Measurements from ENCODE around the gene FN1.

The FN1 gene

GRCh38 chr2:215332872-215333595 lies 102.8 kb downstream of the FN1 start:
- H3K4me3 ChIP-seq (replicated peaks; ENCODE audit: low read depth, low read length): no peak overlapping the region
- no peak for TF ChIP-seq CTCF (IDR thresholded peaks at IDR 0.05; ENCODE audit: low read length, missing control alignments)
- no peak for DNase-seq (ENCODE audit: low read depth)

GRCh38 chr2:215328066-215328465 lies 107.8 kb downstream of the FN1 start:
- no peak for TF ChIP-seq CTCF (IDR thresholded peaks at IDR 0.05; ENCODE audit: low read length, missing control alignments)
- no peak overlapping the region for H3K4me3 ChIP-seq (replicated peaks; ENCODE audit: low read depth, low read length)
- DNase-seq (ENCODE audit: low read depth): no peak

- TF ChIP-seq CTCF (IDR thresholded peaks at IDR 0.05; ENCODE audit: low read length, missing control alignments): no peak
- DNase-seq (ENCODE audit: low read depth): no peak
- no peak overlapping the region for H3K4me3 ChIP-seq (replicated peaks; ENCODE audit: low read depth, low read length)
Observed at GRCh38 chr2:215324811-215325210, 111.1 kb downstream of the FN1 start.

- no peak for TF ChIP-seq CTCF (IDR thresholded peaks at IDR 0.05; ENCODE audit: low read length, missing control alignments)
- DNase-seq (ENCODE audit: low read depth): no peak
- H3K4me3 ChIP-seq (replicated peaks; ENCODE audit: low read depth, low read length): no peak overlapping the region
Observed at GRCh38 chr2:215320679-215321078, 115.2 kb downstream of the FN1 start.

- H3K4me3 ChIP-seq (replicated peaks; ENCODE audit: low read depth, low read length): no peak overlapping the region
- DNase-seq (ENCODE audit: low read depth): no peak
- no peak for TF ChIP-seq CTCF (IDR thresholded peaks at IDR 0.05; ENCODE audit: low read length, missing control alignments)
Observed at GRCh38 chr2:215320102-215320501, 115.8 kb downstream of the FN1 start.

GRCh38 chr2:215319500-215319899 lies 116.4 kb downstream of the FN1 start:
- TF ChIP-seq CTCF (IDR thresholded peaks at IDR 0.05; ENCODE audit: low read length, missing control alignments): no peak
- no peak for DNase-seq (ENCODE audit: low read depth)
- H3K4me3 ChIP-seq (replicated peaks; ENCODE audit: low read depth, low read length): no peak overlapping the region

GRCh38 chr2:215316336-215316735 lies 119.5 kb downstream of the FN1 start:
- no peak for TF ChIP-seq CTCF (IDR thresholded peaks at IDR 0.05; ENCODE audit: low read length, missing control alignments)
- DNase-seq (ENCODE audit: low read depth): no peak
- H3K4me3 ChIP-seq (replicated peaks; ENCODE audit: low read depth, low read length): no peak overlapping the region
